OCI-LY1 (cell line): ENCODE measurements around the gene WBP4.

Experiments
- CTCF ChIP-seq: fragments of 200-600 bp; sonication (generic), shearing (Covaris generic); IDR thresholded peaks from 2 replicates; pipeline ENCODE4 v1.5.1; 2017; ENCODE audit warnings: mild to moderate bottlenecking, antibody characterized with exemption, low read length, moderate library complexity, mixed read lengths
- EZH2 ChIP-seq: fragments of 200-600 bp; sonication (generic), shearing (Covaris generic); IDR thresholded peaks from 2 replicates; pipeline ENCODE4 v1.8.0; 2017; ENCODE audit warnings: borderline replicate concordance, mixed run types, mild to moderate bottlenecking, antibody characterized with exemption, low read length, moderate library complexity, mixed read lengths

- TF ChIP-seq CTCF = no peak
- TF ChIP-seq EZH2 = no peak
Observed at GRCh38 chr13:41065078-41065477, 3.8 kb downstream of the WBP4 start.
